Ammon's horn (tissue), 1 donor: Measurements from ENCODE around the gene ARHGAP9.
A peak's percentile ranks its signal among the peaks of the same experiment; 100 is the strongest.

ENCODE experiments used
- DNase-seq: peaks from one replicate; pipeline ENCODE4 v3.0.0-alpha.2; 2016; ENCODE audit warnings: low spot score

The ARHGAP9 gene

GRCh38 chr12:57491393-57492280 lies 12.0 kb upstream of the ARHGAP9 start:
- peak; percentile 28 for DNase-seq

DNA sequence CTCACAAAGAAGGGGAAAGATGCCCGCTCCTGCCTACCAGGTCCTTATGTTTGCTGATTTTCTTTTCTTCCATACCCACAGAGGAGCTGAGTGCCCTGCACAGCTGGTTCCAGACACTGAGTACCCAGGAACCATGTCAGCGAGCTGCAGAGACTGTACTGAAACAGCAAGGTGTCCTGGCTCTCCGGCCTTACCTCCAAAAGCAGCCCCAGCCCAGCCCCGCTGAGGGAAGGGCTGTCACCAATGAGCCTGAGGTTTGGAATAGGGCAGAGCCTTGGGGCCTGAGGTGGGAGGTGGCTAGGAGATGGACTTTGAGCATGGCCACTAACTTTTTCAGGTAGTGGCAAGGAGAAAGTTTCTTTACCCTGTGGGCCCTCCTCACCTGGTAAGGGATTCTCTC lies 10.5 kb upstream of the ARHGAP9 start:
- DNase-seq: no peak

DNA sequence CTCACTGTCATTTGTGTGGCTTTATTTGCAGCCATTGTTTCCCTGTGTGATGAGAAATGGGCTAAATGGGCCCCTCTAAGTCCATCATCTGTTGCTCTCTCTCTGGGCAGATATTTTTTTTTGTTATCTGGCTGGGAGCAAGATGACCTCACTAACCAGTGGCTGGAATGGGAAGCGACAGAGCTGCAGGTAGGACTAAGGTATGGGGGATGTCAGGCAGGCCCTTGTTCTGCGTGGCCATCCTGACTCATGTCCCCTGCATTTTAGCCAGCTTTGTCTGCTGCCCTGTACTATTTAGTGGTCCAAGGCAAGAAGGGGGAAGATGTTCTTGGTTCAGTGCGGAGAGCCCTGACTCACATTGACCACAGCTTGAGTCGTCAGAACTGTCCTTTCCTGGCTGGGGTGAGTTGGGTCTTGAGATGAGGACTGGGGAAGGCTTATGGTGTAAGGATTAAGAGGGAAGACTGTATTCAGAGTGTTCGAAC lies 9.5 kb upstream of the ARHGAP9 start:
- no peak for DNase-seq

GRCh38 chr12:57488402-57489156 lies 8.9 kb upstream of the ARHGAP9 start:
- DNase-seq: no peak

GRCh38 chr12:57487597-57488401 lies 8.1 kb upstream of the ARHGAP9 start, which contains the start of gene MARS1:
MARS1 (plus strand) TSS chr12:57488068; CDS start chr12:57488091, 23 bp downstream.
- DNase-seq: peak; percentile 98

DNA sequence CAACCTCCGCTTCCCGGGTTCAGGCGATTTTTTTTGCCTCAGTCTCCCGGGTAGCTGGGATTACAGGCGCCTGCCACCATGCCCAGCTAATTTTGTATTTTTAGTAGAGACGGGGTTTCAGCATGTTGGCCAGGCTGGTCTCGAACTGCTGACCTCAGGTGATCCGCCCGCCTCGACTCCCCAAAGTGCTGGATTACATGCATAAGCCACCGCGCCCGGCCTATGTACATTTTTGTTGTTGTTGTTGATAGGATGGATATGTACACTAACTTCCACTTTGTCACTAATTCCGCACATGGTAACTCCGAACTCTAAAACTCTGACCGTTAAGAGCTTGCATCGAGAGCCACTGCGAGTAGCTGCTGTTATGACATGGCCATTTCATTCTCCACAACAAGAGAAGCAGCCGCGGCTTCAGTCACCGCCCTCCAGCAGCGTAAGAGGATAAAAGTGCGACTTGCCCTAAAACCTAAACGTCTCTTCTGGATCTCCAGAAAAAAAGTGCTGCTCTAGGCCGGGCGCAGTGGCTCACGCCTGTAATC lies 7.5 kb upstream of the ARHGAP9 start:
- DNase-seq: no peak

- no peak for DNase-seq
Observed at GRCh38 chr12:57485695-57486094, 6.0 kb upstream of the ARHGAP9 start.

- DNase-seq: no peak
Observed at GRCh38 chr12:57483466-57483865, 3.8 kb upstream of the ARHGAP9 start.

GRCh38 chr12:57481671-57482070 lies 2.0 kb upstream of the ARHGAP9 start:
- DNase-seq: no peak

DNA sequence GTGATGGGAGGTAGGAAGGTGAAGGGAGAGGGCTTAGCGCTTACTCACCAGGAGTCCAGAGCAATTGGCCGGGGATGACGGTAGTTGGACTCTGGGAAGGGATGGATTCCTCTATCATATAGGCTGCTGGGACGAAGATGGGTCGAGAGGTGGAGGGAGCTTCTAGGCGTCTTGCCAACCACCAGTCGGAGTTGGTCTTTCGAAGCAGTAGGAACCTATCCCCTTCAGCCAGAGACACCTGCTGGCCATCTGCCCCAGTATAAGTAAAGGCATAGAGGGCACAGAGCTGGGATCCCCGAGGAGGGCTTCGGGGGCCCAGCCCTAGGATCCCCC lies 657 bp downstream of the ARHGAP9 start:
- DNase-seq: no peak

DNA sequence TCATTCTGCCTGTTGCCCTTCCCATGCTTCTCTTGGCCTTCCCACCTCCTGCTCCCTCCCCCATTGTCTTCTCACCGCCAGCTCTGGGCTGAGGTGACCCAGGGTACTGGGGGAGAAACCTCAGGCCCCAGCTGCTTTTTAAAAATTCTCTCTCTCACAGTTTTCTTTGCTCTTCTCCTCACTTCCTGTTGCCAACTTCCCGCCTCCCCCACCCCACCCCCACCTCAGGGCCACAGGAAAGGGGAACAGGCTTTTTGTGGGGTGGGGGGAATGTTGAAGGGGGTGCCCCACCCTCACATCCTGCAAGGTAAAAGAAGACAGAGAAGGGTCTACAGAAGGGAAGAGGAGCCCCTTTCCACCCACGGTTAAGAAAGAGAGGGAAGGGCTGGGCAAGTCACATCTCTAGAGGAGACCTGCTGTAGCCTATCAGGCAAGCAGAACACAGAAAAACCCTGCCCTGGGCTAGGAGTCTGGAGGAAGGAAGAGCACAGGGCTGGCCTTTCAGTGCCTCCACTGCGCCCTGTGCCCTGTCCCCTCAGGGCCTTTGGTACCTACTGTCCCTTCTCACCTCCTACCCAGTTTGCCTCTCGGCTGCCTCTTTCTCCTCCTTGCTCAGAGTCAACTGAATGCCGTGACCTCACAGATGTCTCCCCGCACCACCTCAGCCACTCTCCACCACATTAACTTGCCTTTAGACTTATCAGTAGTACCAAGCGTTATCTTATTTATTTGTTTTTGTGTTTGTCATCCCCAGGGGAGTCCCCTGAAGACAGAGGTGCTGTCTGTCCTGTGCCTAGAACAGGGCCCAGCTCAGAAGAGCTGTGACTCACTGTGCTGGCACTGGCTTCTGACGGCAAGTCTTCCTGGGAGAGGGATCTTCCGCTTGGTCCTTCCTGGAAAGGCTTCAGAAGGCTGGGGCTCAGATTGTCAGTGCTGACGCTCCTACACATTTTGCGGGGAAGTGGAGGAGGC lies 1.7 kb downstream of the ARHGAP9 start:
- DNase-seq: no peak

DNA sequence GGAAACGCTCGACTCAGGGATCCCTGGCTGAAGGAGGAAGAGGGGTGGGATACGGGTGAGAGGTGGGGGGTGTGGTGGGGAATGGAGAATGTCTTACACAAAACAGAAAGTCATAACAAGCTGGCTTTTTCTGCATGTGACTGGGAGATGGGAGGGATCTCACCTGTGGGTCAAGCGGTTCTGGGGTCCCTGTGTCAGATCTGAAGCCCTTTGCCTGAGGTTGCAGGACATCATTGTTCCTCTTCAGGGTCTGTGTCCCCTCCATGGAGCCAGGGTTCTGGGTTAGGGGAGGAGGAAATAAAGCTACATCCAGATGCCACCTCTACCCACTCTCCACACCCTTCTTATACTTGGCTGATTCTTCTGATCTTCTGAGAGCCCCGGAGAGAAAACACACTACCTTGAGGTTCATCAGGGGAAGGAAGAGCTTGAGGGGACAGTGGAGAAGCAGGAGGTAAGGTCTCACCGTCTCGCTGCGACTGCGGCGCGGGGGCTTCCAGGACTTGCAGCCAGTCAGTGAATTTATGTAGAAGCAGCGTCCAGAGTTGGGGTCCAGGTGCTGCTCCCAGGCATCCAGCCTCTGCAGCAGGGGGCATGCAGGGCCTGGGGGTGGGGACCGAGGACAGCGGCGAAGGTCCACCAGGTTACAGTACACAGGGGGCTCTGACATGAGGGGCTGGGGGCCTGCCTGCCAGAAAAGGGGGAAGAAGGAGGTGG lies 2.5 kb downstream of the ARHGAP9 start:
- no peak for DNase-seq

DNA sequence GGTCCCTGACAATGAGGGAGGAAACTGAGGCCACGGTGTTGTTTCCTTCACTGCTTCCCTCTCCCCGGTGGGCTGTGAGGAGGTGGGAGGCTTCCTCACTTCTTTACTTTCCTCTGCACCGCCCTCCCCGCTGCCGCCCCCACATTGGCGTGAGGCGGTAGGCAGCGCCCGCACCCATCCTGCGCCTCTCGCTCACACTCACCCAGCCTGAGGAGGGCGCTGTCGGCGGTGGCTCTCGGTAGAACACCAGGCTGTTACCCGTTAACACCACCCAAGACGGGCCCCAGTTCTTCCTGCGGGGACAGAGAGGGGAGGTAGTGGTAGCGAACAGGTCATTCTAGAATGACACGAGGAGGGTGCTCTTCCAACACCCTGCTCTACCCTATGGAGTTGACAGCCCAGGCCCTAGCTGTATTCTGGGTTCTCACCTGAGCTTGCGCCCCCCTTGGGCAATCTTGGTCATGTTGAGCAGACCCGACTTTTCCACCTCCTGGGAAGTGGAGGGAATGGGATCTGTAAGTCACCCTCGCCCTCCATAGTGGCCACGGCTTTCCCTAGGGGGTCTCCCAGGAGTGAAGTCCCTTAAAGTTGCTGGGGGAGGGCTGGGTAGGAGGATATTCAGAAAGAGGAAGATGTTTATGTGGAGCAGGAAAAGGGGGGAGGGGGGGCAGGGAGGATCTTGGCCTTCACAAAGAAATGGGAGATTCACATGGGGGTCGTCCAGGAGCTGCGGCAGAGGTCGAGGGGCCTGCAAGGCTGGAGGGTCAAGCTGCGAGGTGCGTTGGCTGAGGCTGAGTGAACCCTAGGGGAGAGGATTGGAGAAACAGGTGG lies 3.3 kb downstream of the ARHGAP9 start:
- no peak for DNase-seq

DNA sequence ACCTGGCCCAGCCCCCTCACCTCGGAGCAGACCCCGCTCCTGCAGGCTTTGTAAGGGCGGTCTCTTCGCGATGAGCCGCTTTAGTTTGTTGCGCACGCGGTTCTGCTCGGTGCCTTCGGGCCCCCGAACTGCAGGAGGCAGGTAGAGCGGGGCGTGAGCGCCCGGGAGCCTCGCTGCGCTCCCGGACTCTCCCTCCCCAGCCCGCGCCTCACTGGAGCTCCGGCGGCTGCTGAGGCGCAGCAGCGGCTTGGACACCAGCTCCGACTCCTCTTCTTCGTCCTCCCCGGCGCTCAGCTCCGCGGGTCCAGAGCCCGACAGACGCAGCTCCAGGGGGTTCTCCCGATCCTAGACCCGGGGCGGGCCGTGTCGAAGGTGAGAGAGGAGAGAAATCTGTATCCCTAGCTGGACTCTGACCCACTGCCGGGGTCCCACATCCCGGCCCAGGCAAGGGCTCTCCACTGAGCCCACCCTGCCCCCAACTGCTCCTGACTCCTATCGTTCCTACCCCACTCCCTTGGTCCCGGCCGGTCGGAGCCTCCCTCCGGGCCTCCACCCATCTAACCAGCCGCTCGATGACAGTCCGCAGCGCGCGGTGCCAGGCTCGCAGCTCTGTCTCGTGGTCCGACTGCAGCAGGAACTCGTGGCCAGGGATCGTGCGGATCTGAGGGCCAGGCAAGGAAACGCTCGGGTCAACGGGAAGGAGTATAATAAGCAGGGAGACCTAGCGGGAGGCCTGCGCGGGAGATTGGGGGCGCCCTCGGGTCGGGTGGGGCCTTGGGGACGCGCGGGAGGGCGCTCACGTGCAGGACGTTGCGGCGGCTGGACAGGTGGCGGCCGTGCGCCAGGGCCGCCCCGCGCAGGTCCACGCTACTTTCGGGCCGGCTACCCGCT lies 4.2 kb downstream of the ARHGAP9 start:
- DNase-seq: no peak

- DNase-seq: no peak
Observed at GRCh38 chr12:57474862-57475261, 4.8 kb downstream of the ARHGAP9 start.

- DNase-seq: no peak
Observed at GRCh38 chr12:57474430-57474829, 5.2 kb downstream of the ARHGAP9 start.

GRCh38 chr12:57473886-57474285 lies 5.8 kb downstream of the ARHGAP9 start:
- DNase-seq: no peak

DNA sequence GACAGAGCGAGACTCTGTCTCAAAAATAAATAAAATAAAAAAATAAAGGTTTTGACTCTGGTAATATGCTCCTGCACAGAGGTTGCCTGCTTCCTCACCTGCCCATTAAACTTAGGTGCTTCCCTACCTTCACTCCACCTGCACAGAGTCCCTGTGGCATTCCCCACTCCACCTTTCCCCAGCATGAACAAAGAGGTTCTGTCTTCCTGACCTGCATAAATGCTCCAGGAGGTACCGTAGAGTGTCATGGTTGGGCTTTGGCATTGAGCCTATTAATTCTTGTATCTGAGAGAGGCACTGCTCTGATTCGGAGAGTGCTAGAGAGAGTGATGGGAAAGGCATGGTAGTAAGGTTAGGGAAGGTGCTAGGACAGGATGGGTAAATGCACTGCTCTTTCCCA lies 6.3 kb downstream of the ARHGAP9 start:
- DNase-seq: no peak
